SIG-M5 (cell line): ENCODE results near the gene EBF4.
"Not testable (repeated sequence)": the region's sequence is repeated elsewhere in the genome, so short reads cannot be mapped to it uniquely, and the experiment has no call there.

Experiments
- DNase-seq: peaks from one replicate; lab custom pipeline; 2025; lab: John Stamatoyannopoulos, UW

Gene EBF4

DNA sequence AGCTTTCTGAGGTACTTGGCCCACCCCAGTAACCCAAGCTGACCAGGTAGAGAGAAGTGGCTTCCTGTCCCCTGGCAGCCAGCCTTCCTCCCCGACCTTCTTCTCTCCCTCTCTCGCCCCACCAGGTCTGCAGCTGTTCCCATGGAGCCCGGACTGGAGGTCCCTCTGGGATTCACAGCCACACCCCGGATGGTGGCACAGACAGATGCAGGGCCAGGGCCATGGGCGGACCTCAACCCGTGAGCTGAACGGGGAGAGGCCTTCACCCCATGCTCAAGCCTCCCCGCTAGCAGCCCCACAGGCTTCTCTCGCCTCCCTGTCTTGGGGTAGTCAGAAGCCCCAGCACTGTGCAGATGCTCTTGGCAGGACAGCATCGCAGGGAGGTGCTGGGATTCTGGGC is 66.6 kb downstream of the EBF4 start:
- no peak for DNase-seq

DNA sequence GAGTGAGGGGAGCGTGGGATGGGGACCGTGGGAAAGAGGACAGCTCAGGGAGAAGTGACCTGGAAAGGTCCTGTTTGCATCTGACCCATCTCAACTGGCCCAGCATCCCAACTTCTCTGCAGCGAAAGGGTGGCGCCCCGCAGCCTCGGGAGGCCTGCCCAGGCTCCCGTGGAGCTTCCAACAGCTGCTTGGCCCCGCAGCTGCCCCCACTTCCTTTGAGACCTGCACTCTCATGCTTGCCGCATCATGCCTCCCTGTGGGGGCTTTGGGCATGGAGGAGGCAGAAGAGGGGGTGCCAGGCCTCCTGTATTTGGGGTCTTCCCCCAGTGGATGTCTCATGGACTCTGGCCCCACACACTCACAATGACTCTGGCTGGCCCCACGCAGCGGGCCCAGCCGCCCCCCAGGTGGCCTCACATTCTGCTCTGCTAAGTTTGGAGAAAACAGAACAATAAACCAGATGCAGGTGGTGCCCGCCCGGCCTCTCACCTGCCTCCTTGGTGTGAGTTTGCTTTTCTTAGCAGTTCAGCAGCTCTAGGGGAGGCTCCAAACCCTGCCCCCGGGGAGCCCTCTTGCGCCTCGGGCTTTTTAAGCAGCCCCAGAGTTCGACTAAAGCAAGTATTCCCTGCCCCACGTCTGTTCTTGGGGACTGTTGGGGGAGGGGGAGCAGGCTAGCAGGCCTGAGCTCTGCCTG is 67.2 kb downstream of the EBF4 start:
- no peak for DNase-seq

DNA sequence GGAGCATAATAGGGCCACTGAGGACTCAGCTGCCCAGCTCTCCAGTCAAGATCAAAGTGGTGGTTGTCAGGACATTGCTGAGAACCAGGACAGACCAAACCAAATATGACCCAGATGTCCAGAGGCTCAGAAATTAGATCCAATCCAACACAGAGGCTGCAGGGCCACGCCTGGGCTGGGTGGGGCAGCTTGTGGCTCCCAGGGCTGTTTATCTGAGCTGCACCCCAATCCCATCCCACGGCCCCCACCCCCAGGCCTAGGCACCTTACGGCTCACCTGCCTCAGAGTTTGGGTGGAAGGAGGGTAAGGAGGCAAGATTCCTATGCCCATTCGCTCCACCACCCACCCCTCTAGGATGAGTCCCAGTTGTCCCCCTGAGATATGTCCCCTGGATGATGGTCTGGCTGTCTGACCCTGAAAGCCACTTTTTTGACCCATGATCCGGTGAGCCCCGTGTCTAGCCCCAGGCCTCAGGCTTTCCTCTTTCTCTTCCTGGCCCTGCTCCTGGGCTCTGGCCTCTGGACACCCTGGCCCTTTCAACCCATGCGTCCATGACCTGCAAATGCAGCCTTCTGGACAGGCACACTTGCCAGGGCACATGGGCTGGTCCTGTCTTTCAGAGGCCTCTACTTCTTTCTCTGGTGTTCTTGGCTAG is 67.8 kb downstream of the EBF4 start:
- DNase-seq, result no peak

DNA sequence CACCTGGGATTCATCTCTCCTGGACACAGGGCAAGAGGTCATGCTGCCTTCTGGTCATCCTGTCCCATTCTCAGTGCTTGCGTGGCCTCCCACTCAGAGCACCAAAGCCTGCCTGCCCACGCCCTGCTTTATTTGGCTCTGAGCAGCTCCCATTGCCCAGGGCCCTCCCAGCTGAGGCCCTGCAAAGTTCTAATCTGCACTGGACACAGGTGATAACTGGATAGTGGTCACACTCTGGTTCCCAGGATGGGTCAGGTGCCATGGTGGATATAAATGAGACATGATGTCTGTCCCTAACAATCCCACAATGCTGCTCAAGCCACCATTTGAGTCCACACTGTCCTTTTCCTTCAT is 68.3 kb downstream of the EBF4 start:
- no peak for DNase-seq

DNA sequence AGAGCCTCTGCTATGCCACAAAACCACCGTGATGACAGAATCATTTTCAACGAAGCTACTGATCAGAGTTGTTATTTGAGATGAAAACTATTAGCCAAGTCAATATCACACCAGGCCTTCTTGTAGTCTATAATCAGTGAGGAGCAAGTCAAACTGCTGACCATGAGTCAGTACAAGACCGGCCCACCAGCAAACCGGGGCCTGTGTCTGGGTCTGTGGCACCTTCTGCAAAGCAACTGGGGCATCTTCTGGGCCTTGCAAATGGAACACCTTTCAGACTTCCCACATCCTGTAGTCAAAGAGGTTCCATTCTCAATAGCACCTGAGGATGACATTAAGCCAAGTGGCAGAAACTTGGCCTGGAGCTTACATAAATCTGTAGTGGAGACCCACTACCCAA is 69.3 kb downstream of the EBF4 start:
- no peak for DNase-seq

DNA sequence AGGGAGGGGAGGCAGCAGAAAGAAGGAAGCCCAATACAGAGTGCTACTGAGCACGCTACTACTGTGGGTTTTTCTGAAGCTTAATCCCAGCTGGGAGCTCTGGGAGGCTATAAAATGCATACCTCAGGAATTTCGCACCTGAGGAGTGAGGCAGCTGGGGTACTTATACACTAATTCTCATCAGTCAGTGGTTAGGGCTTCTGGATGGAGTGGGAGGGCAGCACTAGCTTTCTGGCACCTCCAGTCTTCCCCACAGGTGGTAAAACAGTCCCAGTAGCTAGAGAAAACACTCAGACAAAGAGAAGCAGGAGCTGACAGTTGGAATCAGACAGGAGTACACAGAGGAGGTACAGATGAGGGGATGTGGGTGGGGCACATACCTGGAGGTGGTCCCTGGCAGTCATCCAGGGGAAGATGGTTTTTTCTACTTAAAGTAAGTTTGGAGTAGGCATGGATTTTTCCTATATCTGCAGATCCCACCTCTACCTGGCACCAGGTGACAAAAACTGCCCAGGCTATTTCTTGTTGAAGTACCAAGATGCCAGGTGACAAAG is 70.1 kb downstream of the EBF4 start:
- no peak for DNase-seq

DNA sequence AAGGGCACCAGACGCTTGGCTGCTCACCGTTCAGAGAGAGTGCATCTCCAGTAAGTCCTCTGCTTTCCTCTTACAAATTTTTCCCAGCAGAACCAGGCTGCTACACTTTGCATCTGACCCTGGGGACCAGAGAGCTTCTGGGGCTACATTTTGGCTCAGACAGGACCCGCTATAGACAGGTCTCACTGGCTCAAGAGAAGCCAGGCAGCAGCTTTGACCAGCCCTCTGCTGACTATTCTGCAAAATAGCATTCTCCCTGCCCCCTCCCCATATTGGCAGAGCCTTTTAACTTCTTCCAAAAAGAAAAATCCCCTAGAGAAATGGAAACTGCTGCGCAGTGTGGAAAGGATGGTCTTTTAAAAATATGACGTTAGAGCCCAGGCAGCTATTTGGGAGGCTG is 70.6 kb downstream of the EBF4 start:
- DNase-seq, result no peak

DNA sequence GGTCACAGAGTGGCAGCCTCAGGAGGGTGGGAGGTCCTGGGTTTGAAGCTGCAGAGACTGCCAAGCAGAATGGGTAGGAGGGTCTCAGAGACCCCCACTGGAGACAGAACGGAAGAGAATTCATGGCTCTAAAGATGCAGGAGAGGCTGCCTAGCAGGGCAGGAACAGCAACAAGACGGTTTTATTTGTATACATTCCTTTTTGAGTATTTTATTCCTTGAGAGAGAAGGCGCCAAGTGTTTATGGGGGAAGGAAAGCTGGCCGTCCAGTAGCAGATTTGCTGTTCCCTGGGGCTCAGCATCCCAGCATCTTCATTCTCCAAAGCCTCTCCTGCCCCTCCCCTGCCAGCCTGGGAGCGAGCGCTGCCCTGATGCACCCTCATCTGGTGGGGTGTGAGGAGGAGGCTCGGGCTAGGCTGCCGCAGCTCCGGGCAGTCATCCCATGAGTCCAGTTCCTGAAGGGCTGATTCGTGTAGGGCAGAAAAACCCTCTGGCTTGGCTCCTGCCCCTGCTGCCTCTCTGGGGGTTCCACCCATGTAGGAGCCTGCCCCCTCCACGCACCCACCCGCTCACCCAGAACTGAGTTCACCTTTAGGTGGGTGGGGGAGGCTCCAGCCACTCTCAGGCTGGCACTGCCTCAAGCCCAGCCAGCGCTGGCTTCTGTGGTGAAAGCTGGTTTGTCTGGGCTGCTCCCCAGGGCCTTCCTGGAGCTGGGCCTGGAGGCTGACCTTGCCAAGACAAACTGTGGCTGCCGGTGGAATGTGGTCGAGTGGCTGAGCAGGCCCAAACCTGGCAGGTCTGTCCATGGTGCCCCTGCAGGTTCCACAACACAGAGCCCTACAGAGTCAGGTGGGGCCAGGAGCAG is 75.4 kb downstream of the EBF4 start:
- DNase-seq, result no peak

DNA sequence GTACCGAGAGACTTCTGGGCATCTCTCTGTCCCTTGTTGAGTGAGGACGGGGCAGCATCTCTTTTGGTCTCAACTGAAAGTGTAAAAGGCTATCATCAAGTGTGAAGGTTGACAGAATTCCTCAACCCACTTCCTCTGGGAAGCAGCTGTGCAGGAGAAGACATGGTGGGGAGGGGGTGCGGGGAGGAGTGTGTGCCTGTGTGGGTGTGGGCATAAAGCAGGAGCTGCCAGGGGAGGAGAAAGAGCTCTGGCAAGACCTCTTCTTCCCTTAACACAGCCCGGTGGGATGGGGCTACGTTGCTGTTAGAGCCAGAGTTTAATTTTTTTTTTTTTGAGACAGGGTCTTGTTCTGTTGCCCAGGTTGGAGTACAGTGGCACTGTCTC is 76.0 kb downstream of the EBF4 start:
- no peak for DNase-seq

DNA sequence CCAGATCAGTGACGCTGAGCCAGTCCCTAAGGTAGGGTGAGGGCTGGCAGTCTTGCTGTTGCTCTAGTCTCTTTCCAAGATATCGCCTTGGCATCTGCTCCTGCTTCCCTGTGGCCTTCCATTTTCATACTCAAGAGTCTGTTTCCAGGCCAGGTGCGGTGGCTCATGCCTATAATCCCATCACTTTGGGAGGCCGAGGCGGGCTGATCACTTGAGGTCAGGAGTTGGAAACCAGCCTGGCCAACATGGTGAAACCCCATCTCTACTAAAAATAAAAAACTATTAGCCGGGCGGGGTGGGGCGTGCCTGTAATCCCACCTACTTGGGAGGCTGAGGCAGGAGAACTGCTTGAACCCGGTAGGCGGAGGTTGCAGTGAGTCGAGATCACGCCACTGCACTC is 77.5 kb downstream of the EBF4 start:
- DNase-seq, result not testable (repeated sequence)

DNA sequence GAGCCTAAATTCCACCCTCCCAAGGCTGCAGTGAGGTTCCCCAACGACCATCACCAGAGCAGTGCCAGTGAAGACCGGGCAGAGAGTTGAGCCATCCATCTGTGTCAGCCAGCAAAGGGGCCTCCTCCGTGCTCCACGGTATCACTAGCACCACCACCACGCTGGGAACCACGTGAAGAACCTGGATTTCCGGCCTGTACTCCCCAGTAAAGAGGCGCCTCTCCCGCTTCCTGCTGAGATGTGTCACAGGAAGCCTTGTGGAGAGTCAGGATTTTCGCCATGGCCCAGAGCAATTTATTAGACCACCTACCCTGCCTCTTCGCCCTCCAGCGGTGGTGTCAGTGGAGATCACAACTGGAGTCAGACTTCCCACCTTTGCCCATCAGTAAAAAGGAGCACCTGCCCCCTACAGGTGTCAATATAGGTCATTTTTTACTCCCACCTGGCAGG is 79.1 kb downstream of the EBF4 start:
- DNase-seq, result no peak

DNA sequence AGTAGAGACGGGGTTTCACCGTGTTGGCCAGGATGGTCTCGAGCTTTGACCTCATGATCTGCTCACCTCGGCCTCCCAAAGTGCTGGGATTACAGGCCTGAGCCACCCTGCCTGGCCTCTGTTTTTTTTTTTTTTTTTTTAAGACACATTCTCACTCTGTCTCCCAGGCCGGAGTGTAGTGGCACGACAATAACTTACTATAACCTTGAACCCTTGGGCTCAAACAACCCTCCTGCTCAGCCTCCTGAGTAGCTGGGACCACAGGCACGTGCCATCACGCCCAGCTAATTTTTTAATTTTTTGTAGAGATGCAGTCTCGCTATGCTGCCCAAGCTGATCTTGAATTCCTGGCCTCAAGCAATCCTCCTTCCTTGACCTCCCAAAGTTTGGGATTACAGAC is 81.2 kb downstream of the EBF4 start:
- no peak for DNase-seq

DNA sequence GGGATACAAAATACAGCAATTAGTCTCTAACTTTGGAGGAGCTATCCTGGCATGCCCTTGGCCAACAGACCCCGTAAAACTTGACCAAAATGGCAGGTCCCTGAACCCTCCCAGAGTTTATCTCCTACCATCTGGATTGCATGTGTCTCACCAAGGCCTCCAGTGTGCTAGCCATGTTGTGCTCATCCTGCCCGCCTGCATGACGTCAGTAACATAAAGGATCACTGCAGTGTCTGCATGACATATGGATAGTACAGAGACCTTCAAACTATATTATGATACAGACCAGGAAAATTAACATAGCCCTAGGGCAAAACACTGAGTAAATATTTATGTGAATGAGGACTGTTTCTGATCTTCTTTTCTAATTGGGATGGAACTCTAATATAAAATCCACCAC is 82.6 kb downstream of the EBF4 start:
- DNase-seq, result no peak

DNA sequence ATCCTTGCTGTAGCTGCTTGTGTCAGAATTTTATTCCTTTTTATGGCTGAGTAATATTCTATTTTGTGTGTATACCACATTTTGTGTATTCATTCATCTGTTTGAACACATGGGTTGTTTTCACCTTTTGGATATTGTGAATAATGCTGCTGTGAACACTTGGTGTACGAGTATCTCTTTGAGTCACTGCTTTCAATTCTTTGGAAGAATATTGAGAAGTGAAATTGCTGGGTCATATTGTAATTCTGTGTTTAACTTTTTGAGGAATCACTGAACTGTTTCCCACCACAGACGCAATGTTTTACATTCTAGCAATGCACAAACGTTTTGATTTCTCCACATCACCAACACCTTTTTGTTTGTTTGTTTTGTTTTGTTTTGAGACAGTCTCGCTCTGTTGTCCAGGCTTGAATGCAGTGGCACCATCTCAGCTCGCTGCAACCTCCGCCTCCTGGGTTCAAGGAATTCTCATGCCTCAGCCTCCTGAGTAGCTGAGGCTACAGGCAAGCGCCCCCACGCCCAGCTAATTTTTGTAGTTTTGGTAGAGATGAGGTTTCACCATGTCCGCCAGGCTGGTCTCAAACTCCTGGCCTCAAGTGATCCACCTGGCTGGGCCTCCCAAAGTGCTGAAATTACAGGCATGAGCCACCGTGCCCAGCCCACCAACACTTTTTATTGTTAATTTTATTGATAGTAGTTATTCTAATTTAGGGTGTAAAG is 86.2 kb downstream of the EBF4 start:
- no peak for DNase-seq

DNA sequence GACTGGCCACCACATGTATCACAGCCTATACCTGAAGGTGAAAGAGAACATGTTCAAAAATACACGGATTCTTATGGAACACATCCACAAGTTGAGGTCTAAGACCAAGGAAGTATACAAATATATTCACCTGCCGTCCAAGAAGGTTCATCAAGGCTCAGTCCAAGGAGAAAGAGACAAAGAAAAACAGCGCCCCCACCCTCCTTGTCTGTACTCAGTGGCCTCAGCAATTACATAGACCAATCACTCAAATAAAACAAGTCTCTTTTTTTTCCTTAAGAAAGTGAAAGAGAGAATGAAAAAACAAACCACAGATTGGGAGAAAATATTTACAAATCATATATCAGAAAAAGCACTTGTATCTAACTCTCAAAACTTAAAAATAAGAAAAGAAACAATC is 88.4 kb downstream of the EBF4 start:
- no peak for DNase-seq

DNA sequence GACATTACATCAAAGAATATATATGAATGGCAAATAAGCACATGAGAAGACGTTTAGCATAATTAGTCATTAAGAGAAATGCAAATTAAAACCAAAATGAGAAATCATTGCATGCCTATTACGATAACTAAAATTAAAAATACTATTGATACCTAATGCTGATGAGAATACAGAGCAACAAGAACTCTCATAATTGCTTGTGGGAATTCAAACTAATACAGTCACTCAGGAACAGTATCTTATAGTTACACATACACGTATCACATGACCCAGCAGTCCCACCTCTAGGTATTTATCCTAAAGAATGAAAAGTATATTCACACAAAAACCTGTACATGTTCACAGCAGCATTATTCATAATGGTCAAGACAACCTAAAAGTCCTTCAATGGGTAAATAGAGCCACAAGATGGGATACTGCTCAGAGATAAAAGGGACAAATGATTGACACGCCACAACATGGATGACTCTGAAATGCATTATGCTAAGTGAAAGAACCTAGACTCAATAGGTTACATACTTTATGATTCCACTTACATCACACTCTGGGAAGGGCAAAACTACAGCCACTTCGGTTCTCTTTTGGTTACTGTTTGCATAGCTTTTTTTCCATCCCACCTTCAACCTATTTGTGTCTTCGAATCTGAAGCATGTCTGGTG is 91.5 kb downstream of the EBF4 start:
- DNase-seq, result no peak

DNA sequence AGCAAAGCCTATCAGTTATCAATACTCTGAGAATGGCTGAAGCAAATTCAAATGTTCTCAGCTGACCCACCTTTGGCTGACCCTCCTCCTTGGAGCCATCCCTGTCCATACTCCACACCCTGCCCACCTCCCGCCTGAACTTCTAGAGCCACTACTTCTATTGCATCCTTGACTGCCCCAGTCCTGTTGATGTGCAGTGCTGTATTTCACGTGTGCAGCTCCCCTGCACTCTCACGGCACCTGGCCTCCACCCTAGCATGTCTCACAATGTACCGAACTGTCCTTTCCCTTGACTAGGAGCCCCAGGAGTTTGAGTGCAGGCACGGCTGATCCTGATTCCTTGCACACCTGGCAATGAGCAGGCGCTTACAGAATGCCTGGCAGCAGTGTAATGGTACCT is 100.9 kb downstream of the EBF4 start:
- DNase-seq, result no peak

DNA sequence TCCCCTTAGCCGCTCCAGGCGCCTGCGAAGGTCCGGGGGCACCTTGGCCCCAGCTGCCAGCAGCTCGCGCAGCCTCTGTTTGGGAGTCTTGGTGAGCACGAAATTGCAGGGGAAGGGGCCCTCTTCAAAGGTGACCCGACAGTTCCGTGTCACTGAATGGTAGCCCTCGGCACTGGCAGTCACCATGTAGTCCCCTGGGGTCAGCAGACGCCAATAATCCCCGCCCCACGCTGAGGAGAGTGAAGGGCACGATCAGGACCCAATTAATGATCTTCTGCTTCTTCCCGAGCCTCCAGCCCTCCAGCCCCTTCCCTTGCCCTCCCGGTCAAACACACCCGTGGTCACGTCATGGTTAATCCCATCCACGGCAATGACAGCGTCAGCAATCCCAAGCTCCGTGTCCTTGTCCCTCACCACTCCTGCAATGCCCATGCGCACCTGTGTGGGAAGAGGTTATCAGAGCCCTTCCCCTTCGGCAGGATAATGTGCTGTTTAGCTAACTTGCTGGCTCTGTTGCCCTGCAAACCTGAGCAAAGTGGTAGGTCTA is 101.7 kb downstream of the EBF4 start:
- no peak for DNase-seq

DNA sequence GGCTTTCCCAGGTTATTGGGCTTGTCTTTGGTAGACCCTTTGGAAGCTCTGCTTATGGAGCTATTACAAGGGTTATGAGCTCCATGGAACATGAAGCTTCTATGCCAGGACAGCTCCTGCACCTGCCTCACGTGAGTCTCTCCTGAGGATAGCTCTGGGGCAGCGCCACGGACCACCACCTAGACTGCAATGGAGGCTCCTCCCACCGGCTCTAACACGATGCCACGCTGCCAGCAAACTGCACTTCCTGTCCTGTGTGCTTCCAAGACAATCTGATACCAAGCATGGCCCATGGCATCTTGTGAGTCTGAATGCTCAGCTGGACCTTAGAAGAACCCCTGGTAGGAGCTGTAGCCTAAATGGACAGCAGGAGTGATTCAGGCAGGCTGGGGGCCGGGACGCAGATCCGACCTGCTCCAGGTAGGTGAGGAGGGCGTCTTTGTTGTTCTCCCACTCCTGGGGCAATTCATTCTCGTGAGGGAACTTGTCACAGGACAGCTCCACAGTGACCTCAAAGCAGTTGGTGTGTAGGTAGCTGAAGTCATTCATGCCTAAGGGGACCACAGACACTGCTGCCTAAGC is 102.4 kb downstream of the EBF4 start:
- no peak for DNase-seq

DNA sequence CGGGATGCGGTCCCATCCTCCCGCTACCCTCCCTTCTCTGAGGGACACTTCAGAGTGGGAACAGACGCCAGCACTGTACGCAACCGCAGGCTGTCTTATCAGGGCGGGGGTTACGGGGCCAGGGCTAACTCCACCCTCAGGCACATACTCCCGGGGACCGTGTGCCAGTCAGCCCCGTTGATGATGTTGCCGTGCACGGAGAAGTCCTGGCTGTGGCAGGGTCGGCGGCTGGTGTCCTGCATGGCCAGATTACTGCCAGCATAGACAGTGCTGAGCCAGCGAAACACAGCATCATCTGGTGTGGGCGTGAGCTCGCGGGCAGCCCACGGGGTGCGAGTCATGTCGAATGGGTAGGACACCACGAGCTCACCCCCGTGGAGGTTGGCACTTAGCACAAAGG is 102.9 kb downstream of the EBF4 start:
- no peak for DNase-seq
